Neural progenitor cell (in vitro differentiated cells): ENCODE measurements around the gene CNN3.

ENCODE experiments used
- CTCF ChIP-seq: fragments of 200-600 bp; sonication (generic); IDR thresholded peaks from 2 replicates; pipeline ENCODE4 v1.5.1; 2017; ENCODE audit warnings: antibody characterized with exemption, mild to moderate bottlenecking
- EZH2 ChIP-seq: fragments of 200-600 bp; sonication (generic); IDR thresholded peaks from 2 replicates; pipeline ENCODE4 v1.6.1; 2017; ENCODE audit warnings: antibody characterized with exemption, mild to moderate bottlenecking, moderate library complexity
- EZH2phosphoT487 ChIP-seq: fragments of 200-600 bp; sonication (generic); IDR thresholded peaks from 2 replicates; pipeline ENCODE4 v1.6.1; 2017; ENCODE audit warnings: antibody characterized with exemption

GRCh38 chr1:94871031-94871430 lies 55.9 kb downstream of the CNN3 start:
- TF ChIP-seq EZH2phosphoT487 (no peak), CTCF (no peak), EZH2 (no peak)
